BE2C (cell line): Measurements from ENCODE around the gene LCN2.

ENCODE experiments used
- DNase-seq: peaks from one replicate; pipeline ENCODE4 v3.0.0-alpha.2; 2020
- H3K27me3 ChIP-seq: fragments of 250-450 bp; sonication (Bioruptor Pico); 2 replicates; pipeline ENCODE4 v1.5.1; 2020; ENCODE audit warnings: mild to moderate bottlenecking
- H3K36me3 ChIP-seq: fragments of 250-450 bp; sonication (Bioruptor Pico); 2 replicates; pipeline ENCODE4 v1.5.1; 2020; ENCODE audit warnings: mild to moderate bottlenecking
- H3K4me1 ChIP-seq: fragments of 250-450 bp; sonication (Bioruptor Pico); 2 replicates; pipeline ENCODE4 v1.5.1; 2020
- H3K4me3 ChIP-seq: 2 replicates; pipeline ENCODE4 v1.5.1; 2011; ENCODE audit warnings: low read depth, low read length
- H3K9me3 ChIP-seq: fragments of 250-450 bp; sonication (Bioruptor Pico); 2 replicates; pipeline ENCODE4 v1.5.1; 2020
- CTCF ChIP-seq: IDR thresholded peaks from 2 replicates; pipeline ENCODE4 v1.5.1; 2012; ENCODE audit warnings: mild to moderate bottlenecking, low read depth, low read length

LCN2 gene

DNA sequence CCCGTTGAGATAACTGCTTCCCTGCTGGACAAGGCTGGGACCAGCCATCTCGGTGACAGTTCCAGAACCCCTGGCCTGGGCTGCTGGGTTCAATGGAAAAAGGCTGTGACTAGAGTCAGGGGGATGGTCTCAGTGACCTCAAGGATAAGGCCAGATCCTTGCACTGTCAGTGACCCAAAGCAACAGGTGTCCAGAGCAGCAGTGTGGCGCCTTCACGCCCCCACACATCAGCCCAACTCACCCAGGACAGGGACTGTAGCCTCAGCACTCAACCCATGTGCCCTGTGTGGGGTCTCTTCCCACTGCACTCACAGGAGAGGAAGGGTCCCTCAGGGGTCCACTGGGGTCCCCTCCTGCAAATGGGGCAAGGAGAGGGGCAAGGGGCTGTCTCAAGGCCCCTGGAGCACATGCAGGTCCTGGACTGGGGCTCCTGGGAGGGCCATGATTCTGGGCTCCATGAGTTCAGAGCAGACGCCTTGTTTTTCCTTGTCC, 698 bp upstream of the LCN2 start:
- no peaks in the 10 kb centered on the region for H3K27me3 ChIP-seq
- H3K9me3 ChIP-seq: no peaks in the 10 kb centered on the region
- H3K36me3 ChIP-seq: no peaks in the 10 kb centered on the region
- TF ChIP-seq CTCF: no peak
- H3K4me3 ChIP-seq: no peak overlapping the region
- no peaks in the 10 kb centered on the region for H3K4me1 ChIP-seq
- peak; percentile 8 for DNase-seq

GRCh38 chr9:128149951-128150593, 819 bp downstream of the LCN2 start:
- no peaks in the 10 kb centered on the region for H3K36me3 ChIP-seq
- no peaks in the 10 kb centered on the region for H3K9me3 ChIP-seq
- H3K4me1 ChIP-seq: no peaks in the 10 kb centered on the region
- no peak for TF ChIP-seq CTCF
- no peaks in the 10 kb centered on the region for H3K27me3 ChIP-seq
- no peak overlapping the region for H3K4me3 ChIP-seq
- DNase-seq: peak; percentile 1

- no peaks in the 10 kb centered on the region for H3K36me3 ChIP-seq
- peak; percentile 35 for TF ChIP-seq CTCF
- no peaks in the 10 kb centered on the region for H3K27me3 ChIP-seq
- no peak overlapping the region for H3K4me3 ChIP-seq
- H3K4me1 ChIP-seq: no peaks in the 10 kb centered on the region
- DNase-seq: no peak
- no peaks in the 10 kb centered on the region for H3K9me3 ChIP-seq
Observed at GRCh38 chr9:128150594-128151308, 1.5 kb downstream of the LCN2 start.

DNA sequence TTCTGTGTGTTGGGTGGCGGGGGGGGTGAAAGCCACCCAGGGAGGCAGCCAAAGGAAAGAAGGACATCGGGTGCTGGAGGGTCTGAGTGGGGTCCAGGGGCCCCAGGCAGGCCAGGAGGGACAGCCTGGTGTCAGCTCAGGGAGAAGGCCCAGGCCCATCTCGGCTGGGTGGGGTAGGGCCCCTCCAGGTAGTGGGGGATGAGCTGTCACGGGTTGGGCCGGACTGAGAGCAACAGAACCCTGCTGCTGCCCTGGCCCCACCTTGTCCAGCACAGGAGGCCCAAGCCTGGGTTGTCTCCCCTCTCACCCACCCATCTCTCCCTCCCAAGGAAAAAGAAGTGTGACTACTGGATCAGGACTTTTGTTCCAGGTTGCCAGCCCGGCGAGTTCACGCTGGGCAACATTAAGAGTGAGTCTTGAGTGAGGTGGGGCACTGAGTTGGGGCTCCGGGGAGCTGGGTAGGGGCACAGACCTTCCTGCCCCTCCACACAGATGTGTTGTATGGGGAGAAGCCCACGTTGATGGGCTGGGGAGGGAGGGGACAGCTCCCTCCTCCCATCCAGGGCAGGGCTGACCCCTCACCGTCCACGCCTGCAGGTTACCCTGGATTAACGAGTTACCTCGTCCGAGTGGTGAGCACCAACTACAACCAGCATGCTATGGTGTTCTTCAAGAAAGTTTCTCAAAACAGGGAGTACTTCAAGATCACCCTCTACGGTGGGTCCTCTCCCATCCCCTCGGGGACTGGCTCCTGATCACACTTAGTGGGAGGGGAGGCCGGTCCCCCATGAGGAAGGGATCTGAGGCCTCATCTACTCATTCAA, 2.3 kb downstream of the LCN2 start:
- H3K9me3 ChIP-seq: no peaks in the 10 kb centered on the region
- TF ChIP-seq CTCF: no peak
- H3K4me1 ChIP-seq: no peaks in the 10 kb centered on the region

DNA sequence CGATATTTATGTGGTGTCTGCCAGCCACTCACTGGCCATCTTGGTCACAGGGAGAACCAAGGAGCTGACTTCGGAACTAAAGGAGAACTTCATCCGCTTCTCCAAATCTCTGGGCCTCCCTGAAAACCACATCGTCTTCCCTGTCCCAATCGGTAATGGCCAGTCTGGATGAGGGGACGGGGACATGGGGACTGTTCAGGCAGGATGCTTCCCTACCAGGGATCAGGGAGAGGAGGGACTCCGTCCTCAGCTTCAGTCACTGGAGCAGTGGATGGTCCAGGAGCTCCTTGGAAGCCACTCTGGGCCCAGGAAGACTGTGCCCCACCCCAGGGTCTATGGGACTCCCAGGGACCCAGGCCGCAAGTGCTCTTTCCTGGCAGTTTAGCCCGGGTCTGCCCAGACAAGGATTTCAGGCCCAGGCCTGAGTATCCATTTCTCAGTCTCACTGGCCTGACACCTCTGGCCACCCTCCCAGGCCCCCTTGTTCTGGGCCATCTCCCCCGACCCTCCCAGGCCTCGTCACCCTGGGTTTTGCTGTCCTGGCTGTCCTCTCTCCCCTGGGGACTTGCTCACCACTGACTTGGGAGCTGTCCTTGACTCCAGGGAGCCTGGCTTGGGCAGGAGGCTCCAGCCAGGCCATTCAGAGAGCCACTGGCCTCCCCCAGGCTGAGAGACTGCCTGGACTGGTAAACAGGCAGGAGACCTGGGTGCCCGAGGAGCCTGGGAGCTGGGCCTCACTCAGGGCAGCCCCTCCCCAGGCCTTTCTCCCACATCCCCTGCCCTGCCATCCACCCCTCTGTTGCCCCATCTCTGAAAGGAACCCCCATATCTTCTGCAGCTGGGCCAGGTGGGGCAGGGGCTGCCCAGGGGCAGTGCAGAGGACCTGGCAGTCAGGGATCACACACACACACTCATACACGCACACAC, 3.1 kb downstream of the LCN2 start:
- Histone ChIP-seq H3K9me3 (no peaks in the 10 kb centered on the region), H3K36me3 (no peaks in the 10 kb centered on the region), H3K27me3 (no peaks in the 10 kb centered on the region), H3K4me3 (no peak overlapping the region), H3K4me1 (no peaks in the 10 kb centered on the region)
- DNase-seq: peak; percentile 7
- TF ChIP-seq CTCF: no peak

More for the DNA sequence above, 2.3 kb downstream of the LCN2 start:
- H3K36me3 ChIP-seq: no peaks in the 10 kb centered on the region
- peak; percentile 4 for DNase-seq
- H3K27me3 ChIP-seq: no peaks in the 10 kb centered on the region
- H3K4me3 ChIP-seq: no peak overlapping the region
